SK-N-SH treated with all-trans-retinoic acid at 6 μM for 48 hours (cell line): ENCODE measurements around the gene LPIN2.

ENCODE experiments used
- BACH2 ChIP-seq: fragments of 250-450 bp; sonication (Bioruptor Pico); IDR thresholded peaks from 2 replicates; pipeline ENCODE4 v1.9.0; 2021; ENCODE audit warnings: mild to moderate bottlenecking, borderline replicate concordance
- CREB5 ChIP-seq: fragments of 250-450 bp; sonication (Bioruptor Pico); IDR thresholded peaks from 2 replicates; pipeline ENCODE4 v1.5.1; 2020; ENCODE audit warnings: low read depth, mild to moderate bottlenecking, moderate library complexity
- OSR1 ChIP-seq: fragments of 250-450 bp; sonication (Bioruptor Pico); IDR thresholded peaks from 2 replicates; pipeline ENCODE4 v1.8.0; 2022; ENCODE audit warnings: moderate library complexity, mild to moderate bottlenecking, inconsistent platforms
- PATZ1 ChIP-seq: fragments of 250-450 bp; sonication (Bioruptor Pico); IDR thresholded peaks from 2 replicates; pipeline ENCODE4 v1.8.0; 2020; ENCODE audit warnings: mild to moderate bottlenecking, moderate library complexity, borderline replicate concordance
- PPARA ChIP-seq: fragments of 250-450 bp; sonication (Bioruptor Pico); IDR thresholded peaks from 2 replicates; pipeline ENCODE4 v1.5.0; 2020; ENCODE audit warnings: mild to moderate bottlenecking, borderline replicate concordance
- RARB ChIP-seq: fragments of 250-450 bp; sonication (Bioruptor Pico); IDR thresholded peaks from 2 replicates; pipeline ENCODE4 v1.8.0; 2021; ENCODE audit warnings: mild to moderate bottlenecking, moderate library complexity
- TSHZ2 ChIP-seq: fragments of 250-450 bp; sonication (Bioruptor Pico); IDR thresholded peaks from 2 replicates; pipeline ENCODE4 v1.5.0; 2020; ENCODE audit warnings: mild to moderate bottlenecking, moderate library complexity
- ZFP30 ChIP-seq: fragments of 450-650 bp; formaldehyde crosslinking; IDR thresholded peaks from 2 replicates; pipeline ENCODE4 v1.5.0; 2022; ENCODE audit warnings: mild to moderate bottlenecking, moderate library complexity
- ZNF565 ChIP-seq: fragments of 450-650 bp; formaldehyde crosslinking; conservative IDR thresholded peaks from 2 replicates; pipeline ENCODE4 v1.5.0; 2020; ENCODE audit warnings: low read depth, mild to moderate bottlenecking, moderate library complexity

- no peak for TF ChIP-seq ZFP30
- no peak for TF ChIP-seq PATZ1 (CRISPR knock-in tag)
- no peak for TF ChIP-seq CREB5 (CRISPR knock-in tag)
- TF ChIP-seq TSHZ2 (CRISPR knock-in tag), result no peak
- no peak for TF ChIP-seq BACH2 (CRISPR knock-in tag)
- no peak for TF ChIP-seq OSR1 (CRISPR knock-in tag)
- no peak for TF ChIP-seq PPARA (CRISPR knock-in tag)
- no peak for TF ChIP-seq RARB (CRISPR knock-in tag)
- TF ChIP-seq ZNF565 (CRISPR knock-in tag), result no peak
Measured at GRCh38 chr18:2976218-2977132, 36.5 kb downstream of the LPIN2 start.
